ENCODE measurements around the gene ITSN1. TPM values are rescaled to one million over a fixed set of nuclear protein-coding genes. Genes with fewer than 3 reads are reported as not detected.

ITSN1 gene
- total RNA-seq, 1 experiment from 2014 or later = 30.6 TPM

GRCh38 chr21:33942426-33942825 lies 300.1 kb downstream of the ITSN1 start:
- Mint-ChIP-seq H3K4me3 (ENCODE audit: low read depth, unreplicated experiment) (no peak overlapping the region), H3K9me3 (ENCODE audit: low read depth, unreplicated experiment) (no peaks in the 10 kb centered on the region), H3K36me3 (ENCODE audit: insufficient read depth, unreplicated experiment) (peaks cover 1% of the 10 kb centered on the region), H3K4me1 (ENCODE audit: low read depth, unreplicated experiment) (peaks cover 14% of the 10 kb centered on the region), H3K27me3 (ENCODE audit: unreplicated experiment) (no peaks in the 10 kb centered on the region), H3K27ac (ENCODE audit: unreplicated experiment) (no peak overlapping the region)
- CTCF ChIA-PET = no interaction called here
- BruUV-seq (replicated peaks) = no TSS peak
- no peak for DNase-seq
- intact Hi-C loops (cut with micrococcal nuclease; ENCODE audit: unreplicated experiment) = no loop called here
- TF ChIP-seq, protein P1, sequence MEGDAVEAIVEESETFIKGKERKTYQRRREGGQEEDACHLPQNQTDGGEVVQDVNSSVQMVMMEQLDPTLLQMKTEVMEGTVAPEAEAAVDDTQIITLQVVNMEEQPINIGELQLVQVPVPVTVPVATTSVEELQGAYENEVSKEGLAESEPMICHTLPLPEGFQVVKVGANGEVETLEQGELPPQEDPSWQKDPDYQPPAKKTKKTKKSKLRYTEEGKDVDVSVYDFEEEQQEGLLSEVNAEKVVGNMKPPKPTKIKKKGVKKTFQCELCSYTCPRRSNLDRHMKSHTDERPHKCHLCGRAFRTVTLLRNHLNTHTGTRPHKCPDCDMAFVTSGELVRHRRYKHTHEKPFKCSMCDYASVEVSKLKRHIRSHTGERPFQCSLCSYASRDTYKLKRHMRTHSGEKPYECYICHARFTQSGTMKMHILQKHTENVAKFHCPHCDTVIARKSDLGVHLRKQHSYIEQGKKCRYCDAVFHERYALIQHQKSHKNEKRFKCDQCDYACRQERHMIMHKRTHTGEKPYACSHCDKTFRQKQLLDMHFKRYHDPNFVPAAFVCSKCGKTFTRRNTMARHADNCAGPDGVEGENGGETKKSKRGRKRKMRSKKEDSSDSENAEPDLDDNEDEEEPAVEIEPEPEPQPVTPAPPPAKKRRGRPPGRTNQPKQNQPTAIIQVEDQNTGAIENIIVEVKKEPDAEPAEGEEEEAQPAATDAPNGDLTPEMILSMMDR (IDR thresholded peaks at IDR 0.05; ENCODE audit: unreplicated experiment) = no peak

GRCh38 chr21:33943293-33943692 lies 301.0 kb downstream of the ITSN1 start:
- no peak overlapping the region for H3K27ac Mint-ChIP-seq (ENCODE audit: unreplicated experiment)
- H3K4me1 Mint-ChIP-seq (ENCODE audit: low read depth, unreplicated experiment) = peaks cover 23% of the 10 kb centered on the region
- BruUV-seq (replicated peaks) = no TSS peak
- H3K36me3 Mint-ChIP-seq (ENCODE audit: insufficient read depth, unreplicated experiment) = peaks cover 10% of the 10 kb centered on the region
- CTCF ChIA-PET = interaction anchor here (1.0 kb wide), 1 partner anchor 10 kb away, joined by 3 read pairs; no protein-coding TSS in a partner anchor
- no peak for DNase-seq
- no peaks in the 10 kb centered on the region for H3K27me3 Mint-ChIP-seq (ENCODE audit: unreplicated experiment)
- no peak overlapping the region for H3K4me3 Mint-ChIP-seq (ENCODE audit: low read depth, unreplicated experiment)
- TF ChIP-seq, protein P1 (IDR thresholded peaks at IDR 0.05; ENCODE audit: unreplicated experiment) = no peak
- H3K9me3 Mint-ChIP-seq (ENCODE audit: low read depth, unreplicated experiment) = no peaks in the 10 kb centered on the region
- intact Hi-C loops (cut with micrococcal nuclease; ENCODE audit: unreplicated experiment) = no loop called here

DNA sequence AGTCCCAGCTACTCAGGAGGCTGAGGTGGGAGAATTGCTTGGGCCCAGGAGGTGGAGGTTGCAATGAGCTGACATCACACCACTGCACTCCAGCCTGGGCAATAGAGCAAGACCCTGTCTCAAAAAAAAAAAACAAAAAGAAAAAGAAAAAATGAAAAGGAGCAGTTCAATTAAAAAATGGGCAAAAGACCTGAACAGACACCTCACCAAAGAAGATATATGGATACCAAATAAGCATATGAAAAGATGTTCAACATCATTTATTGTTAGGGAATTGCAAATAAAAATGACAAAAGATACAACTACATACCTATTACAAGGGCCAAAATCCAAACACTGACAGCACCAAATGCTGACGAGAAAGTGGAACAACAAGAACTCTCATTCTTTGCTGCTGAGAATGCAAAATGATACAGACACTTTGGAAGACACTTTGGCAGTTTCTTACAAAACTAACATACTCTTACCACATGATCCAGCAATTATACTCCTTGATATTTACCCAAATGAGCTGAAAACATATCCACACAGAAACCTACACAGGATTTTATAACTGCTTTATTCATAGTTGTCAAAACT lies 302.0 kb downstream of the ITSN1 start:
- H3K27me3 Mint-ChIP-seq (ENCODE audit: unreplicated experiment) = no peaks in the 10 kb centered on the region
- CTCF ChIA-PET = no interaction called here
- H3K4me1 Mint-ChIP-seq (ENCODE audit: low read depth, unreplicated experiment) = peaks cover 30% of the 10 kb centered on the region
- peaks cover 15% of the 10 kb centered on the region for H3K36me3 Mint-ChIP-seq (ENCODE audit: insufficient read depth, unreplicated experiment)
- TF ChIP-seq, protein P1 (IDR thresholded peaks at IDR 0.05; ENCODE audit: unreplicated experiment) = no peak
- no peak for DNase-seq
- H3K9me3 Mint-ChIP-seq (ENCODE audit: low read depth, unreplicated experiment) = no peaks in the 10 kb centered on the region
- H3K4me3 Mint-ChIP-seq (ENCODE audit: low read depth, unreplicated experiment) = no peak overlapping the region
- H3K27ac Mint-ChIP-seq (ENCODE audit: unreplicated experiment) = no peak overlapping the region
- no TSS peak for BruUV-seq (replicated peaks)
- intact Hi-C loops (cut with micrococcal nuclease; ENCODE audit: unreplicated experiment) = no loop called here

- intact Hi-C loops (cut with micrococcal nuclease; ENCODE audit: unreplicated experiment) = no loop called here
- no peak overlapping the region for H3K4me3 Mint-ChIP-seq (ENCODE audit: low read depth, unreplicated experiment)
- DNase-seq = no peak
- H3K27ac Mint-ChIP-seq (ENCODE audit: unreplicated experiment) = no peak overlapping the region
- no TSS peak for BruUV-seq (replicated peaks)
- peaks cover 30% of the 10 kb centered on the region for H3K4me1 Mint-ChIP-seq (ENCODE audit: low read depth, unreplicated experiment)
- H3K27me3 Mint-ChIP-seq (ENCODE audit: unreplicated experiment) = no peaks in the 10 kb centered on the region
- TF ChIP-seq, protein P1 (IDR thresholded peaks at IDR 0.05; ENCODE audit: unreplicated experiment) = no peak
- H3K36me3 Mint-ChIP-seq (ENCODE audit: insufficient read depth, unreplicated experiment) = peaks cover 15% of the 10 kb centered on the region
- H3K9me3 Mint-ChIP-seq (ENCODE audit: low read depth, unreplicated experiment) = no peaks in the 10 kb centered on the region
- CTCF ChIA-PET = no interaction called here
Observed at GRCh38 chr21:33945652-33946270, 303.5 kb downstream of the ITSN1 start.
